GM19455 (cell line): ENCODE measurements around the gene DYNC1H1.
"Not testable (repeated sequence)": the region's sequence is repeated elsewhere in the genome, so short reads cannot be mapped to it uniquely, and the experiment has no call there.

ENCODE experiments used
- ATAC-seq: cut with Tn5 transposase; IDR thresholded peaks from one replicate; pipeline ENCODE4 v1.9.1; 2021; ENCODE audit not compliant: unreplicated experiment

Gene DYNC1H1

GRCh38 chr14:102058961-102059360, 94.6 kb downstream of the DYNC1H1 start:
- ATAC-seq: no peak

GRCh38 chr14:102063109-102063807, 98.9 kb downstream of the DYNC1H1 start:
- ATAC-seq: no peak

GRCh38 chr14:102063808-102064429, 99.5 kb downstream of the DYNC1H1 start:
- no peak for ATAC-seq

GRCh38 chr14:102064590-102064989, 100.2 kb downstream of the DYNC1H1 start:
- ATAC-seq: not testable (repeated sequence)

- no peak for ATAC-seq
Observed at GRCh38 chr14:102066041-102066451, 101.7 kb downstream of the DYNC1H1 start.

- ATAC-seq: no peak
Observed at GRCh38 chr14:102071283-102071998, 107.1 kb downstream of the DYNC1H1 start.

- no peak for ATAC-seq
Observed at GRCh38 chr14:102074415-102074964, 110.1 kb downstream of the DYNC1H1 start.

- ATAC-seq: no peak
Observed at GRCh38 chr14:102075155-102075554, 110.8 kb downstream of the DYNC1H1 start.

- no peak for ATAC-seq
Observed at GRCh38 chr14:102077382-102077709, 113.0 kb downstream of the DYNC1H1 start.

GRCh38 chr14:102078361-102078791, 114.0 kb downstream of the DYNC1H1 start:
- not testable (repeated sequence) for ATAC-seq

GRCh38 chr14:102078831-102079699, 114.7 kb downstream of the DYNC1H1 start:
- no peak for ATAC-seq

- ATAC-seq: no peak
Observed at GRCh38 chr14:102079700-102079979, 115.3 kb downstream of the DYNC1H1 start.

GRCh38 chr14:102080183-102081080, 116.1 kb downstream of the DYNC1H1 start:
- no peak for ATAC-seq

- ATAC-seq: no peak
Observed at GRCh38 chr14:102081231-102082080, 117.1 kb downstream of the DYNC1H1 start.

GRCh38 chr14:102084522-102084921, 120.1 kb downstream of the DYNC1H1 start:
- ATAC-seq: not testable (repeated sequence)

- no peak for ATAC-seq
Observed at GRCh38 chr14:102084931-102085330, 120.6 kb downstream of the DYNC1H1 start.

- no peak for ATAC-seq
Observed at GRCh38 chr14:102085488-102085887, 121.1 kb downstream of the DYNC1H1 start.

GRCh38 chr14:102085948-102086708, 121.8 kb downstream of the DYNC1H1 start:
- peak; percentile 20 for ATAC-seq

- ATAC-seq: no peak
Observed at GRCh38 chr14:102086709-102086971, 122.3 kb downstream of the DYNC1H1 start.
